OCI-M2 (cell line): ENCODE results near the gene BACH2.
"Not testable (repeated sequence)": the region's sequence is repeated elsewhere in the genome, so short reads cannot be mapped to it uniquely, and the experiment has no call there.

ENCODE experiments used
- DNase-seq: peaks from one replicate; lab custom pipeline; 2025; ENCODE audit not compliant: unreplicated experiment; lab: John Stamatoyannopoulos, UW

The BACH2 gene

DNA sequence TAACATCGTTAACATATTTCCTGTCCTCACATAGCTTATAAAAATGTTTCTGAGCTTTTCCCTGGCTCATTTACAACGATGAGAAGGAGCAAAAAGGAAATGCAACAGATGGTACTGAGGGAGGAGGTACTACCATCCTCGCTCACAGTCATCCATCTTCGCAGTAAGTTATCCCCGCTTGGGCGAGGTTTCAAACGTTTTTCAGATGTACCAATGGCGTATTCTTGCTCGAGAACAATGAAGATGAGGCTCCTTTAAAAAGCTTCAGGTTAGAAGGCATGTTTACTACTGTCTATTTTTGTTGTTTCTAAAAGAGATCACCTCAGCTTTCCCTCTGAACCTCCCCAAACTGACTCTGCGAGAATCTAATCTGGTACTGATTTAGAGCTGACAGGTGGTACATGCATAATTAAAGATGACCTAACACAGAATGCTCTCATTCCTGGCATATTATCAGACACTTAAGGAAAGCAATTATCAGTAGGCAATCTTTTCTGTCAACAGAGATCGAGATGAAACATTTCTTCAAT, 223.6 kb downstream of the BACH2 start:
- DNase-seq = no peak

DNA sequence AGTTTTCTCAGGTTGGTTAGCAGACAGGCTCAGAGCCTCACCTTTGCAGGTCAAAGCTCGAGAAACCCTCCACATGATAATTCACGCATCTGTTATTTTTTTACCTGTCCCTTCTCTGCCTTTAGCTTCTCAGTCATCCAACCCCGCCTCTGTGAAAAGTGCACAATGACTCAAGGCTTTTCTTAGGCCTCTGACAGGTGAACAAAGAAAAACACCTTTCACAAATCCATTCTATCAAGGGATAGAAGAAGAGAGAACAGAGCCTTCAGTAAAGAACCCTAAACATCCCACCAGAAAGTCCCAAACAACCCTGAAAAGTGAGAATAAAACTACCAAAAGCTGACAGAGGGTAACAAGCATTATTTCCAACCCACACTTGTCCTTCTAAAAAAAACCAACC, 224.1 kb downstream of the BACH2 start:
- no peak for DNase-seq

DNA sequence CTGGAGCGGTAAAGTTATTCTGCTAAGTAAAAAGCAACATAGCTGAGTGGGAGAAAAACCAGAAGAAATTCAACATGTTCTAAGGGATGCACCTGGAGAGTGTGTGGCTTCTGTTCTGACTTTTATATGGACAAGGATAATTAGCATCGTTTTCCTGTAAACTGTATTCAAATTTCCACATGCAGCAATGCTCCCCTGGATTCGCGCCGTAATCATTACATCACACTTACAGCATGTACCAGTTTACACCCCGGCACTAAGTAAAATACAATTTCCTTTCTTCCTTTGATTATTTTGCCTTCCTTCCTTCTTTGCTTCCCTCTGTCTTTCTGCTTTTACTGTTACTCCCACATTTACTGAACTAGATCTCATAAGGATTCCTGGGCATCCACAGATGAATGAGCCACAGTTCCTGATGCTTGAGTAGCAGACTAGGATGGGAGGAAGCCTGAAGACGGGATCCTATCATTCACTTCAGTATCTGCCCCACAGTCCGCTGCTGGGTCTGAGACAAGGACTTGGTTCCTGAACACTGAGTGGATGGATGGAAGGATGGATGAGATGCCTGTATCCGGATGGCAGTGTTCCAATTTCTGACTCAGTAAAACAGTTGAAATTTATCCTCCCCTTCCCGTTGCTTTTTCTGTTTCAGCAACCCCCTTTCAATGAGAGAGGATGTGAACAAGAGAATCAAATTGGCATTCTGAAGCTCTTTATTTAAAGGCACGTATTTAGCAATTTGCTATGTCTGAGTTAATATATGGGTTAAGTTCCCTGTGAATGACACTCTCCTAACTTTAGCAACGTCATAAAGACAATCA, 227.7 kb downstream of the BACH2 start:
- no peak for DNase-seq

DNA sequence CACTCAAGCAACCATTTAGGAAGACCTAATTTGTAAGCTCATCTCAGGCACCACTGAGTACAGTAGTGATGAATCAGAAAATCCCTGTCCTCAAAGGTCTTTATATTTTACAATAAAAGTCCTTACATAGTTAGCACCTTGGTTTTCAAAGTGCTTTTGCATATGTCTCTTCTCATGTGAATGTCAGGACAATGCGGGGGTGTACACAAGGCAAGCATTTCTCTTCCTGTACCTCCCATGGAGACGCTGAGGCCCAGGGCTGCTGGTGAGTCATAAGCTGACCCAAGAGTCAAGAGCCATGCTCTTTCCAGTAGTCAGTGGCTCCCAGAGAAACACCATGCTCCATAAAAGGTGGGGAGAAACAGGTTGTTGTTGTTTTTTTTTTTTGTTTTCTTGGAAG, 228.4 kb downstream of the BACH2 start:
- no peak for DNase-seq

DNA sequence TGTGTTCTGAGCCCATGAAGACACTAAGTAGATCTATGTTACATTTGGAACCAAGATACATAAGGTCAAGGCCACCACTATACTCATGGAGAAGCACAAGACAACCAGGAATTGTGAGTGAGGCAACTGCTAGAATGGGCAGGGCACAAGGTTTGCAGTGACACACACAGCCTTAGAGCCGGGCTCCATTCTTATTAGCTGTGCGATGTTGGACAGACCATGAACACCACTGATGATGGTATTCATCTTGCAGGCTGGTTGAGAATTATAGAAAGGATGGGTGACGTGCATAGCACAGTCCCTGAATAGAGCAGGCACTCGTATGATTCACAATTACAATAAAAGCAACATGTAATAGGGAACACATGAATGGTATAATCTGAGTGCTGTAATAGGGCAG, 229.9 kb downstream of the BACH2 start:
- no peak for DNase-seq

DNA sequence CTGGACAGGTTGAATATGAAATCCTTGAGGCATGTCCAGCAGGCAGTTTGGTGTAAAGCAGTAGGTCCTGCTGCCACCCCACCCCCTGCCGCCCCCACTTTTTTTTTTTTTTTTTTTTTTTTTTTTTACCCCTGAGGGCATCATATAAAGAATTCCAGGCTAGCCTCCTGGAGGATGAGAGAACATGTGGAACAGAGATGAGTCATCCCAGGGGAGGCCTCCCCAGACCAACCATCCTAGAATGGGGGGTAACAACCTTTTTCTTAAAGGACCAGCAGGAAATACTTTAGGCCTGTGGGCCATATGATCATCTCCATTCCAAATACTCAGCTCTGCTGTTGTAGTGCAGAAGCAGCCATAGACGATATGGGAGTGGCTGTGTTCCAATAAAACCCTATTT, 231.5 kb downstream of the BACH2 start:
- no peak for DNase-seq

DNA sequence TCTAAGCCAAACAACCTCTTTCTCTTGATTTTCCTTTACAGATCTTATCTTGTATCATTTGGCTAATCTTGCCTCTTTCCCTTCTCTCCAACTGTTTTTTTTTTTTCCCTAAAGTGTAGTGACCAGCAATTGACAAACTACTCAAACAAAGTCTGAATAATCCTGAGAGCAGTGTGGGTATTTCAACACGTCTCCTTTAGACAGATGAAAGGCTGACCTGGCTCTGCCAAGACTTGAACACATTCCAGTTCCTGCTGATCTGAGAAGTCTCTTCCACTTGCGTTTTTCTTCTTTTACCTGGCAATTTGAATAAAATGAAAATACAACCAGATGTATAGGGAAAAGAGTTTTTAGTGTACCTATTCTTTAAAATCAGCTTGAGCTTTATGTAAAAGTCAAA, 234.0 kb downstream of the BACH2 start:
- no peak for DNase-seq

DNA sequence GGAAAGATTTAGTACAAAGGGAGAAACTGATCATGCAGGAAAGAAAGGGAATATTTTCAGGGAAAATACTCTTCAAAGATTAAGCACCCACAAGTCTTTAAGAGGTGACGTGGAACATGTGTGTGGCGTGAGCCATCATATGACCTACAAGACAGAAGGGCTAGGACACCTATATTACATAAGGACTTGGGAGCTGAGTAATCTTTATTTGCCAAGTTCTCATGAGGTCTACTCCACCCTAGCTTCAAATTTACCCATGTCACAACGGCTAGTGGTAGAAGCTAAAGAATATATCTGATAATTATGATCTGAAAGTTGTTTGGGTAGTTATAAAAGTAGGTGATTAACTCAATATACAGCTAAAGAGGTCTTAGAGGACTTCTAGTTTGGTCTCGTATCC, 234.6 kb downstream of the BACH2 start:
- DNase-seq = no peak

DNA sequence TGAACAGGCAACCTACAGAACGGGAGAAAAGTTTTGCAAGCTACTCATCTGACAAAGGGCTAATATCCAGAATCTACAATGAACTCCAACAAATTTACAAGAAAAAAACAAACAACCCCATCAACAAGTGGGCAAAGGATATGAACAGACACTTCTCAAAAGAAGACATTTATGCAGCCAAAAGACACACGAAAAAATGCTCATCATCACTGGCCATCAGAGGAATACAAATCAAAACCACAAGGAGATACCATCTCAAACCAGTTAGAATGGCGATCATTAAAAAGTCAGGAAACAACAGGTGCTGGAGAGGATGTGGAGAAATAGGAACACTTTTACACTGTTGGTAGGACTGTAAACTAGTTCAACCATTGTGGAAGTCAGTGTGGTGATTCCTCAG, 237.5 kb downstream of the BACH2 start:
- not testable (repeated sequence) for DNase-seq

DNA sequence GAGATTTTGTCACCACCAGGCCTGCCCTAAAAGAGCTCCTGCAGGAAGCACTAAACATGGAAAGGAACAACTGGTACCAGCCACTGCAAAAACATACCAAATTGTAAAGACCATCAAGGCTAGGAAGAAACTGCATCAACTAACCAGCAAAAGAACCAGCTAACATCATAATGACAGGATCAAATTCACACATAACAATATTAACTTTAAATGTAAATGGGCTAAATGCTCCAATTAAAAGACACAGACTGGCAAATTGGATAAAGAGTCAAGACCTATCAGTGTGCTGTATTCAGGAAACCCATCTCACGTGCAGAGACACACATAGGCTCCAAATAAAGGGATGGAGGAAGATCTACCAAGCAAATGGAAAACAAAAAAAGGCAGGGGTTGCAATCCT, 240.7 kb downstream of the BACH2 start:
- not testable (repeated sequence) for DNase-seq

DNA sequence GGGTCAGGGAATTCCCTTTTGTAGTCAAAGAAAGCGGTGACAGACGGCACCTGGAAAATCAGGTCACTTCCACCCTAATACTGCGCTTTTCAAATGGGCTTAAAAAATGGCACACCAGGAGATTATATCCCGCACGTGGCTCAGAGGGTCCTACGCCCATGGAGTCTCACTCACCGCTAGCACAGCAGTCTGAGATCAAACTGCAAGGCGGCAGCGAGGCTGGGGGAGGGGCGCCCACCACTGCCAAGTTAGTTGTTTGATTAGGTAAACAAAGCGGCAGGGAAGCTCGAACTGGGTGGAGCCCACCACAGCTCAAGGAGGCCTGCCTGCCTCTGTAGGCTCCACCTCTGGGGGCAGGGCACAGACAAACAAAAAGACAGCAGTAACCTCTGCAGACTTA, 242.4 kb downstream of the BACH2 start:
- DNase-seq = not testable (repeated sequence)

DNA sequence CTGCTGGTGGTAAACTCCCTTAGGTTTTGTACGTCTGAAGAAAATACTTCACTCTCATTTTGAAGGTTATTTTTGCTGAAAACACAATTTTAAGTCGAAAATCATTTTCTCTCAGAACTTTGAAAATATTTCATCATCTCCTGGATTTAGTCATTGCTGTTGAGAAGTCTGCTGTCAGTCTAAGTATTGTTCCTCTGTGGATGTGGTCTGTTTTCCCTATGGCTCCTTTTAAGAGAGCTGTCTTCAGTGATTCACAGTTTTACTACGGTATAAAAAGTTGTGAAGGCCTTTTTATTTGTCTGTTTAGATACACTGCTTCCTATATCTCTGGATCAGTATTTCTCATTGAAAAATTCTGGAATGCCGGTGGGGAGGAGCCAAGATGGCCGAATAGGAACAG, 243.0 kb downstream of the BACH2 start:
- no peak for DNase-seq

DNA sequence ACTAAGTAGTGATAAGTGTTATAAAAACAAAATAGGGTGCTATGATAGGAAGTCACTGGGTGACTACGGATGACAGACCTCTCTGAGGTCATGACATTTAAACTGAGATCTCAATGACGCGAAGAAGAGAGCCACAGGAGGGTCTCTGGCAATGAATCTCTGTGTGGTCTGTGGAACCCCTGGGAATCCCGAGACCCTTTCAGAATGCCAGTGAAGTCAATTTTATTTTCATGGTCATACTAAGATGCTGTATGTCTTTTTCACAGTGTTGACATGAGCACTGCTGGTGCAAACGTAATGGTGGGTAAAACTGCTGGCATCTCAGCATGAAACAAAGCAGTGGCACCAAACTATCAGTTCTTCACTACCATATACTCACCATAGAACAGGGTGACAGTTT, 247.3 kb downstream of the BACH2 start:
- no peak for DNase-seq

DNA sequence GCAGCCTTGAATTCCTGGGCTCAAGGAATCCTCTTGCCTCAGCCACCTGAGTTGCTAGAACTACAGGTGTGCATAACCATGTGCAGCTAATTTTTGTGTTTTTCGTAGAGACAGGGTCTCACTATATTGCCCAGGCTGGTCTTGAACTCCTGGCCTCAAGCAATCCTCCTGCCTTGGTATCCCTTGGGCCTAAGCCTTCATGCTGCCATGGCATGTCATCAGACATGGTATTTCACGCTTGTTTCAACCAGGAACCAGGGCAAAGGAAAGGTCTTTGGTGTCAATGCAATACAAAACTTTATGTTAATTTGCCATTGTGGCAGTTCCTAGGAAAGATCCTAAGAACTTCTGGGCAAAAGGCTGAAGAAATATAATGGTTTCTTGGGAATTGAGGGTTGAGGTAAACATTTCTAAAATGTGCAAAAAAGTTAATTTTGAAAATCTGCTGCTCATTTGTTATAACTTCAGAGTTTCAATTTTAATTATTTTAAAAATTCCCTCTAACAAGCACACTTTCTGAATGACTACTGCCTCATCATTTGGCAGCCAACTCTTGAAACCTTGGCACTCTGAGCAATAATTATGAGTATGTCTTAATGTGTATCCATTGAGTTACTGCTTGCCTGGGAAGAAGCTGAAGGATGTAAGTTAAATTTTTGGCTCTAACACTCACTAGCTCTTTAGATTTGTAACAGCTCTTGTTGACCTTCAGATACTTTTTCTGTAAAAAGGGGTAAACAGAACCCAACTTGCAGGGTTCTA, 248.3 kb downstream of the BACH2 start:
- no peak for DNase-seq

DNA sequence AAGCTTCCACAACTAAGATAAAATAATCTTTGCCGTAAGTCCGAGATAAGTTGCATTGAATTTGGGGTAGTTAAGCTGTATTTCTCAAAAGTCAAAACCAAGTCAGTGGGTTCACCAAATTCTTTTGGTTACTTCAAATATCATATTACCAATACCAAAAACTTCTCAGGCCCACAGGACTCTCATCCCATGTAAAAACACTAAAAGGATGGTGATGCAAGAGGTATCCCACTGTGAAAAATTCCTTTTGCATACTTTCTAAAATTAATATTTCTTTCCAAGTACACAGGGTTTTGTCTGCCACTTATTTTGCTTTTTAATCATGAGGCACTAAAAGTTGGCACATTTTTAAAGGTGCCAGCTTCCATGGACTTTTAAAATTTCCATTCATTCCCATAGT, 251.1 kb downstream of the BACH2 start:
- DNase-seq = no peak

DNA sequence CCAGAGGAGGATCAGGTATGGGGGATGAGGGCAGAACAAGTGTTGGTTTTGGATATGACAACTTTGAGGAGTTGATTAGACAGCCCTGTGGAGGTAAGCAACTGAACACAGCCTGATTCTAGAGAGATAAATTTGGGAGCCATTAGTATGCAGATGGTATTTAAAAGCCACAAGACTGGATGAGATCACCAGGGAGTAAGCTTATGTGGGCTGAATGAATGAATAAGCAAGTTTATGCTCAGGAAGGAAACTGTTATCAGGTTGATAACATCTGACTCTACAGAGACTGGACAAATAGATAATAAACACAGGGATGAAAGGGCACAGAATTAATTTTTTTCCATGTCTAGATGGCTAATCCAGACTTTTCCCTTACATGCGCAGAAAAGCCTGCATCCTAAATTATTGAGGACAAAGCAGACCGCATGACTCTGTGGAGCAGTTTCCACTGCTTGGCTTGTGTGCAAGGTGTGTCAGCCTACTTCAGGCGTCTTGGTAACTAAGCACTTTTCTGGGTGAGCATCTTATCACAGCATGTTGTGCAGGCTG, 251.7 kb downstream of the BACH2 start:
- no peak for DNase-seq

DNA sequence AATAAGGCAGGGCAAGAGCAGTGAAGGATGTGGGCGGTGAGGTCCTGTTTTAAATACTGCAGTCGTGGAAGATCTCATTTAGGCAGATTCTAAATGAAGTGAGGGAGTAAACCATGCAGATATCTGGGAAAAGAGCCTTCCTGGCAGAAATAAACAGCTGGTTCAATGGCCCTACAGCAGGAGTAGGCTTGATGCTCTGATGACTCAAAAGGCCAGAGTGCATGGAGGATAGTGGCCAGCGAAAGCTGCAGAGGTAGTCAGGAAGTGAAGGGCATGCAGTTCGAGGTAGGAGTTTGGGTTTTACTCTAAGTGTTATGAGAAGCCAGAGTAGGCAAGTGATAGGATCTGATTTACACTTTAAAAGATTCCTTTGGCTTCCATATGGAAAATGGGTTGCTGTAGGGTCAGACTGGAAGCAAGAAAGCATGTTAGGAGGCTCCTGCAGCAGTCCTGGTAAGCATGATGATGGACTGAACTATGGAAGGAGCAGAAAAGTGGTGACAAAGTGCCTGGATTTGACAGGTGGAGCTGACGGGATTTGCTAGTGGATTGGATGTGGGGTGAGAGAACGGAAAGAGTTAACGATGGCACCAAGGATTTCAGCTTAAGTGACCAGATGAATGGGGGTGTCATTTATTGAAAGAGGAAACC, 252.3 kb downstream of the BACH2 start:
- DNase-seq = no peak

DNA sequence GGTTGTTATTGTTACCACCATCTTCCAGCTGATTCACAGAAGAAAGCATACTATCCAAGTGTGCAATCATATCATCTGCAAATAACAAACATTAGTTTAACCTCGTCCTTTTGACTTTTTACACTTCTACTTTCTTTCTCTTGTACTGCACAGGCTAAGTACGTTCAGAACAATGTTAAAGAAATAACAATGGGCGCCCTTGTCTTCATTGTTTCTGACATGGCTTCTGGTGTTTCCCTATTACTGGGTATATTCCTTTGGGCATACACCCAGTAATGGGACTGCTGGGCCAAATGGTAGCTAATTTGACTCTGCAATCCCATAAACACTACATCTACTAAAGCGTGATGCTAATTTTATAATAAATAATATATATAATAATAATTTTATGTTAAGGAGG, 255.7 kb downstream of the BACH2 start:
- DNase-seq = no peak

DNA sequence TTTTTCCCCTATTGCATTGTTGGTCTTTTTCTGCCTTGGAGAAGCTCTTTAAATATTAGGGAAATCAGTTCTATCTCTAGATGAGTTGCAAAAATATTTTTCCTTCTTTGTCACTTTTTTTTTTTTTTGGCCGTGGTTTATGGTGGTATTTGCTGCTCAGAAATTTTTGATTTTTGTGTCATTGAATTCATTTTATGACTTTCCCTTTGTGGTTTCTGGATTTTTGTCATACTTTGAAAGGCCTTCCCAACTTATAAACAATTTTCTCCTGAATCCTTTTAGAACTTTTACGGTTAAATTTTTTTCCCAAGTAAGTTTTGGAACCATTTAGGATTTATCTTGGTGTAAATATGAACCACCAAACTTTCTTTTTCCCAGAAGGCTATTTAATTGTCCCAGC, 256.7 kb downstream of the BACH2 start:
- no peak for DNase-seq

DNA sequence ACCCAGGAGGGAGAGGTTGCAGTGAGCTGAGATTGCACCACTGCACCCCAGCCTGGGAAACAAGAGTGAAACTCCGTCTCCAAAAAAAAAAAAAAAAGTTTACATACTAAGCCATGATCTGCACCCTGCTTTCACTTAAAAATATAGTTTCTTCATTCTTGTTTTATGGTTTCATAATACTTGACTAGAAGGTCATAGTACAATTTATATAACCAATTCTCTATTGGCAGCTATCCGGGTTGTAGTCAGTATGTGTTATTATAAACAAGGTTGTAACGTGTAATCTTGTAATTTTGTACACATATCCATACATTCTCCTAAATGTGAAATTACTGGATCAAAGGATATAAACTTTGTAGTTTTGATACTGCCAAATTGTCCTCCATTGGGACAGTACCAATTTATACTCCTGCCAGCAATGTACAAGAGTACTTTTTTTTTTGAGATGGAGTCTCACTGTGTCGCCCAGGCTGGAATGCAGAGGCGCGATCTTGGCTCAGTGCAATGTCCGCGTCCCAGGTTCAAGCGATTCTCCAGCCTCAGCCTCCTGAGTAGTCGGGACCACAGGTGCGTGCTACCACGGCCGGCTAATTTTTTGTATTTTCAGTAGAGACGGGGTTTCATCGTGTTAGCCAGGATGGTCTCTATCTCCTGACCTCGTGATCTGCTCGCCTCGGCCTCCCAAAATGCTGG, 257.5 kb downstream of the BACH2 start:
- DNase-seq = no peak

DNA sequence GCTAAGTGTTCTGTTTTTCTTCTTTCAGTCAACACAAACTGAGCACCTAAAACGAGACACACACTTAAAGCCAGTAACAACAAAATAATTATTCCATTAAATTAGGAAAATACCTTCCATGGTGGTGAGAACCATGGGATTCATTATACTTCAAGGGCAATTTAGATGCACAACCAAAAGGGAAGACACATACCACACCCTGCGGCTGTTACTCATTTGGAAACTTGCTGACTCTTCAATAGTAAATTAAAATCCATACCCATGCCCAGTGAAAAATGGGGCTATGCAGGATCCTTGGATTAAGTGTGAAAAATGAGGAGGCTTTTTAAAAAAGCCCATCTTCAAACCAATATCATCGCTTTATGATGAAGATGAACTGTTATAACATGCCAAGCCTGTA, 259.7 kb downstream of the BACH2 start:
- DNase-seq = no peak
